Calu3 (cell line): ENCODE results near the gene CPAMD8. TPM values are rescaled to one million over a fixed set of nuclear protein-coding genes. Genes with fewer than 3 reads are reported as not detected.

ENCODE experiments used
- BruUV-seq: library from RNA; stranded (reverse); fragments of 400-500 nt; replicated peaks from 2 replicates; lab custom pipeline; 2021; lab: Mats Ljungman, UMichigan
- CTCF ChIA-PET: fragments of 300-600 bp; sonication (Branson Sonifier 250); formaldehyde crosslinking; loops from one replicate; lab custom pipeline; 2022; ENCODE audit warnings: antibody characterized with exemption; lab: Charles Lee
- DNase-seq: peaks from one replicate; pipeline ENCODE4 v3.0.0; 2022
- H3K27ac Mint-ChIP-seq: one replicate; pipeline ENCODE4 v1.8.0; 2022; ENCODE audit warnings: mixed read lengths; ENCODE audit not compliant: unreplicated experiment
- H3K27me3 Mint-ChIP-seq: one replicate; pipeline ENCODE4 v1.8.0; 2022; ENCODE audit warnings: mixed read lengths; ENCODE audit not compliant: unreplicated experiment
- H3K36me3 Mint-ChIP-seq: one replicate; pipeline ENCODE4 v1.8.0; 2022; ENCODE audit warnings: mild to moderate bottlenecking, moderate library complexity, mixed read lengths; ENCODE audit not compliant: insufficient read depth, unreplicated experiment
- H3K4me1 Mint-ChIP-seq: one replicate; pipeline ENCODE4 v1.8.0; 2022; ENCODE audit warnings: mild to moderate bottlenecking, low read depth, mixed read lengths; ENCODE audit not compliant: unreplicated experiment
- H3K4me3 Mint-ChIP-seq: one replicate; pipeline ENCODE4 v1.8.0; 2022; ENCODE audit warnings: mild to moderate bottlenecking, low read depth, moderate library complexity, mixed read lengths; ENCODE audit not compliant: unreplicated experiment
- H3K9me3 Mint-ChIP-seq: one replicate; pipeline ENCODE4 v1.8.0; 2022; ENCODE audit warnings: low read depth, mixed read lengths; ENCODE audit not compliant: unreplicated experiment
- intact Hi-C: fragments of 100-400 bp; cut with micrococcal nuclease; formaldehyde crosslinking; loops from one replicate; pipeline ENCODE4 v1.10.0; 2022; ENCODE audit not compliant: unreplicated experiment
- total RNA-seq: library from RNA; stranded (reverse); gene quantifications from 2 replicates; pipeline ENCODE4 v1.2.3, GENCODE V29; 2022
- TF ChIP-seq, protein P1 (sequence below): fragments of 200-600 bp; IDR thresholded peaks from one replicate; pipeline ENCODE4 v1.8.0; 2022; ENCODE audit warnings: antibody characterized with exemption; ENCODE audit not compliant: unreplicated experiment

The CPAMD8 gene
- total RNA-seq, 1 experiment from 2014 or later, result 5.8 TPM

DNA sequence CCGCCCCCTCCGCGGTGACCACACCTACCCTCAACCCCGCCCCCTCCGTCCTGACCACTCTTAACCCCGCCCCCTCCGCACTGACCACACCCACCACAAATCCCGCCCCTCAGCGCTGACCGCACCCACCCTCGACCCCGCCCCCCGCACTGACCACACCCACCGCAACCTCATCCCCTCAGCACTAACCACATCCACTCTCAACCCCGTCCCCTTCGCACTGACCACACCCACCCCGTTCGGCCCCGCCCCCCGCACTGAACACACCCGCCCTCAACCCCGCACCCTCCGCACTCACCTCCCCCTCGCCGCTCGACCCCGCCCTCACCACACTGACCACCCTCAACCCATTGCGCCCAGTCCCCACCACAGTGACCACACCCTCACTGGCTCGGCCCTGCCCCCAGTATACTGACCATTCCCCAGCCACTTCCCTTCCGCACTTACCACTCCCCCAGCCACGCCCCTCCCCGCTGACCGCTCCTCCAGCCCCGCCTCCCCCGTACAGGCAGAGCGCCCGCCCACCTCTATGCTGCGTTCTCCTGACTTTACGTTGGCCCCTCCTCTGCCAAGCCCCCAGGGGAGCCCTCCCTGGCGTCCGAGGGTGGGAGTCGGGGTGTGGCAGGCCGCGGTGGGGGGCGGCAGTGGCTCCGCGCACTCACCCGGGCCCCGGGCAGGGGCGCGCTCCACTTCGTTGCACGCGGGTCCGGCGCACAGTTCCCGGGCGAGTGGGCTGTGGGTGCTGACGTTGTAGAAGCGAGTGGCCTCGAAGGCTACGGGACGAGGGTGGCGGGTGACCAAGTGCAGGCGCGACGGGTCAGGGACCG lies 129.4 kb downstream of the CPAMD8 start:
- DNase-seq, result peak; percentile 92
- H3K4me3 Mint-ChIP-seq, result peak overlapping the region; percentile 50
- no peaks in the 10 kb centered on the region for H3K4me1 Mint-ChIP-seq
- CTCF ChIA-PET, result no interaction called here
- no peak overlapping the region for H3K27ac Mint-ChIP-seq
- H3K9me3 Mint-ChIP-seq, result no peaks in the 10 kb centered on the region
- BruUV-seq, result no TSS peak
- peaks cover 13% of the 10 kb centered on the region for H3K36me3 Mint-ChIP-seq
- TF ChIP-seq, protein P1, sequence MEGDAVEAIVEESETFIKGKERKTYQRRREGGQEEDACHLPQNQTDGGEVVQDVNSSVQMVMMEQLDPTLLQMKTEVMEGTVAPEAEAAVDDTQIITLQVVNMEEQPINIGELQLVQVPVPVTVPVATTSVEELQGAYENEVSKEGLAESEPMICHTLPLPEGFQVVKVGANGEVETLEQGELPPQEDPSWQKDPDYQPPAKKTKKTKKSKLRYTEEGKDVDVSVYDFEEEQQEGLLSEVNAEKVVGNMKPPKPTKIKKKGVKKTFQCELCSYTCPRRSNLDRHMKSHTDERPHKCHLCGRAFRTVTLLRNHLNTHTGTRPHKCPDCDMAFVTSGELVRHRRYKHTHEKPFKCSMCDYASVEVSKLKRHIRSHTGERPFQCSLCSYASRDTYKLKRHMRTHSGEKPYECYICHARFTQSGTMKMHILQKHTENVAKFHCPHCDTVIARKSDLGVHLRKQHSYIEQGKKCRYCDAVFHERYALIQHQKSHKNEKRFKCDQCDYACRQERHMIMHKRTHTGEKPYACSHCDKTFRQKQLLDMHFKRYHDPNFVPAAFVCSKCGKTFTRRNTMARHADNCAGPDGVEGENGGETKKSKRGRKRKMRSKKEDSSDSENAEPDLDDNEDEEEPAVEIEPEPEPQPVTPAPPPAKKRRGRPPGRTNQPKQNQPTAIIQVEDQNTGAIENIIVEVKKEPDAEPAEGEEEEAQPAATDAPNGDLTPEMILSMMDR, result no peak
- intact Hi-C loops, result loop anchor here (10.0 kb wide), 1 partner anchor 182 kb away; the partner anchor contains the start of gene NWD1
- H3K27me3 Mint-ChIP-seq, result peaks cover 11% of the 10 kb centered on the region

- TF ChIP-seq, protein P1, result no peak
- CTCF ChIA-PET, result no interaction called here
- DNase-seq, result no peak
- Mint-ChIP-seq H3K27ac (no peak overlapping the region), H3K36me3 (peaks cover 13% of the 10 kb centered on the region), H3K4me3 (peak overlapping the region; percentile 50), H3K4me1 (no peaks in the 10 kb centered on the region), H3K27me3 (peaks cover 11% of the 10 kb centered on the region), H3K9me3 (no peaks in the 10 kb centered on the region)
- intact Hi-C loops, result loop anchor here (10.0 kb wide), 1 partner anchor 182 kb away; the partner anchor contains the start of gene NWD1
- no TSS peak for BruUV-seq
Measured at GRCh38 chr19:16896146-16897028, 130.2 kb downstream of the CPAMD8 start.

- intact Hi-C loops, result loop anchor here (10.0 kb wide), 1 partner anchor 181 kb away; the partner anchor contains the start of gene NWD1
- TF ChIP-seq, protein P1, result no peak
- peak overlapping the region; percentile 19 for H3K27ac Mint-ChIP-seq
- peaks cover 13% of the 10 kb centered on the region for H3K36me3 Mint-ChIP-seq
- no peak for DNase-seq
- no peaks in the 10 kb centered on the region for H3K9me3 Mint-ChIP-seq
- H3K4me3 Mint-ChIP-seq, result peak overlapping the region; percentile 50
- CTCF ChIA-PET, result interaction anchor here (0.5 kb wide), 1 partner anchor 335 kb away, joined by 5 read pairs; no protein-coding TSS in a partner anchor
- H3K27me3 Mint-ChIP-seq, result peaks cover 11% of the 10 kb centered on the region
- no peaks in the 10 kb centered on the region for H3K4me1 Mint-ChIP-seq
- BruUV-seq, result no TSS peak
Measured at GRCh38 chr19:16895467-16896145, 131.0 kb downstream of the CPAMD8 start.

DNA sequence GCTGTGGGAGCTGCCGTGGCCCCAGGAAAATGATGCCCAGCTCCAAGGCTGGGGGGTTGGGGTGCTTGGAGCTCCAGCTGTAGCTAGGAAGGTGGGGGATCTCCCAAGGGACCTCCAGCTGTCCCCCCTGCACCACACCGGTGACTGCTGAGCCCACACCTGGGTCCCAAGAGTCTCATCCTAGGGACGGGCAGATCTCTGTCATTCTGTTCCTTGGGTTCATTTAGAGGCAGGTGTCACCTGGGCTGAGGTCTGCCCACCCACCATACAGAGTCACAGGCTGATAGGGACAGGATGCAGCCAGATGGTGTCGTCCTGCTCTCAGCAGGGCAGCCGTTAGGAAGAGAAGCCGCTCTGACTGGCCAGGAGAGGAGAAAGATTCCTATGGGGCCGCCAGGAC lies 132.5 kb downstream of the CPAMD8 start:
- H3K4me3 Mint-ChIP-seq, result no peak overlapping the region
- no peak overlapping the region for H3K27ac Mint-ChIP-seq
- CTCF ChIA-PET, result no interaction called here
- H3K9me3 Mint-ChIP-seq, result no peaks in the 10 kb centered on the region
- DNase-seq, result no peak
- intact Hi-C loops, result loop anchor here (10.0 kb wide), 1 partner anchor 179 kb away; the partner anchor contains the start of gene NWD1
- BruUV-seq, result no TSS peak
- H3K36me3 Mint-ChIP-seq, result peaks cover 6% of the 10 kb centered on the region
- no peaks in the 10 kb centered on the region for H3K4me1 Mint-ChIP-seq
- TF ChIP-seq, protein P1, result no peak
- H3K27me3 Mint-ChIP-seq, result peaks cover 11% of the 10 kb centered on the region
